C4-2B (cell line): ENCODE results near the gene ADAMTS18.

Source experiments
- ZFX ChIP-seq: fragments of 450-650 bp; IDR thresholded peaks from 2 replicates; pipeline ENCODE4 v1.6.1; 2017
- TF ChIP-seq, protein P1 (sequence below): fragments of 450-650 bp; conservative IDR thresholded peaks from 2 replicates; pipeline ENCODE4 v1.5.1; 2017; ENCODE audit warnings: mild to moderate bottlenecking

DNA sequence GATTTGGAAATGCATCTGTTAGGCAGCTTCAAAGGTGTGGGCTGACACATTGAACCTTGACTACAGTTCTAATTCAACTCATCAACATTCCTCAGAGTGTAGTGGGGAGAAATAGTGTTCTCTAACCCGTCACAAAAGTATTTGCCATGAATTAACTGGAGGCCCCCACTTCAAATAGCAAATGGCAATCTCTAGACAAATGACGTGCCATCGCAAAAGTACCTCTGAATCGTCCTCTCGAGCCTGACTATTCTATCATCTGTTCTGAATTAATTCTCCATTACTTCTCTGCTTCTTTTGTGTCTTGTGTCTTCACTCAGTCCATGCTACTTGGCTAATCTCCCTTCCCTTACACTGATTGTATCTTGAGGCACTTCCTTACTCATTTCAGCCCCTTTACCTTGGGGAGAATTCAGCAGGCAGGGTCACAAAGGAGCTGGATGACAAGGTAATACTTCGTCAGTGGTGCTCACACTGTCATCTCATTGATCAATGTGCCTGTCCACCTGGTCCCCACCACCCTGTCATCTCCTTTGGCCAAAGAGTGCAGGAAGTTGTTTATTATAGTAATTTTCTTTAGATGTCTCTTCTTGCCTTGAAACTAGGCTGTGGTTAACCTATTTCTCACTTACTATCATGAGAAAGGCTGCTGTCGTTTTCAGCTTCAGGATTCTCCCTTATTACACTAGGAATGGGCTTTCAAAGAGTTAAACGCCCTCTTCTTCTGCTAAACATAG, 127.2 kb downstream of the ADAMTS18 start:
- TF ChIP-seq, protein P1, sequence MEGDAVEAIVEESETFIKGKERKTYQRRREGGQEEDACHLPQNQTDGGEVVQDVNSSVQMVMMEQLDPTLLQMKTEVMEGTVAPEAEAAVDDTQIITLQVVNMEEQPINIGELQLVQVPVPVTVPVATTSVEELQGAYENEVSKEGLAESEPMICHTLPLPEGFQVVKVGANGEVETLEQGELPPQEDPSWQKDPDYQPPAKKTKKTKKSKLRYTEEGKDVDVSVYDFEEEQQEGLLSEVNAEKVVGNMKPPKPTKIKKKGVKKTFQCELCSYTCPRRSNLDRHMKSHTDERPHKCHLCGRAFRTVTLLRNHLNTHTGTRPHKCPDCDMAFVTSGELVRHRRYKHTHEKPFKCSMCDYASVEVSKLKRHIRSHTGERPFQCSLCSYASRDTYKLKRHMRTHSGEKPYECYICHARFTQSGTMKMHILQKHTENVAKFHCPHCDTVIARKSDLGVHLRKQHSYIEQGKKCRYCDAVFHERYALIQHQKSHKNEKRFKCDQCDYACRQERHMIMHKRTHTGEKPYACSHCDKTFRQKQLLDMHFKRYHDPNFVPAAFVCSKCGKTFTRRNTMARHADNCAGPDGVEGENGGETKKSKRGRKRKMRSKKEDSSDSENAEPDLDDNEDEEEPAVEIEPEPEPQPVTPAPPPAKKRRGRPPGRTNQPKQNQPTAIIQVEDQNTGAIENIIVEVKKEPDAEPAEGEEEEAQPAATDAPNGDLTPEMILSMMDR = no peak
- no peak for TF ChIP-seq ZFX
